Measurements from ENCODE around the gene ARHGAP20.

The ARHGAP20 gene

GRCh38 chr11:110527146-110527545, 185.1 kb downstream of the ARHGAP20 start:
- no peak for DNase-seq (ENCODE audit: low read depth)
